Stimulated activated CD4-positive, alpha-beta T cell treated with anti-CD3 and anti-CD28 coated beads, Interleukin-2, amount 100 ng/mL, for 48 hours (primary cell): ENCODE results near the gene ST6GALNAC4.

Experiments
- DNase-seq, 2 donors: peaks; one replicate each; pipeline ENCODE4 v3.0.0-alpha.2; 2020

The ST6GALNAC4 gene

GRCh38 chr9:127916720-127917581 lies at the start of gene ST6GALNAC4:
ST6GALNAC4 (minus strand) TSS chr9:127917041; CDS start chr9:127916419, 622 bp downstream.
- peak; percentile 97 to 98 for DNase-seq

- no peak for DNase-seq
Observed at GRCh38 chr9:127965953-127966352, 49.1 kb upstream of the ST6GALNAC4 start.

- DNase-seq, result no peak
Observed at GRCh38 chr9:127963359-127964064, 46.7 kb upstream of the ST6GALNAC4 start.

- no peak for DNase-seq
Observed at GRCh38 chr9:127963041-127963358, 46.2 kb upstream of the ST6GALNAC4 start.

GRCh38 chr9:127962278-127962677 lies 45.4 kb upstream of the ST6GALNAC4 start:
- DNase-seq, result no peak

- no peak for DNase-seq
Observed at GRCh38 chr9:127961613-127962155, 44.8 kb upstream of the ST6GALNAC4 start.

GRCh38 chr9:127961155-127961490 lies 44.3 kb upstream of the ST6GALNAC4 start:
- DNase-seq, result no peak

- DNase-seq, result no peak
Observed at GRCh38 chr9:127960410-127961154, 43.7 kb upstream of the ST6GALNAC4 start.

GRCh38 chr9:127959841-127960409 lies 43.1 kb upstream of the ST6GALNAC4 start:
- DNase-seq, result no peak

GRCh38 chr9:127959398-127959797 lies 42.6 kb upstream of the ST6GALNAC4 start:
- DNase-seq, result no peak

- DNase-seq, result no peak
Observed at GRCh38 chr9:127958728-127959127, 41.9 kb upstream of the ST6GALNAC4 start.

- DNase-seq, result peak; percentile 72
Observed at GRCh38 chr9:127955294-127956015, 38.6 kb upstream of the ST6GALNAC4 start.

- DNase-seq, result no peak
Observed at GRCh38 chr9:127954831-127955293, 38.0 kb upstream of the ST6GALNAC4 start.

- DNase-seq, result no peak
Observed at GRCh38 chr9:127953768-127954505, 37.1 kb upstream of the ST6GALNAC4 start.

GRCh38 chr9:127953154-127953553 lies 36.3 kb upstream of the ST6GALNAC4 start:
- DNase-seq, result no peak

- no peak for DNase-seq
Observed at GRCh38 chr9:127950513-127951289, 33.9 kb upstream of the ST6GALNAC4 start.

- no peak for DNase-seq
Observed at GRCh38 chr9:127949827-127950512, 33.1 kb upstream of the ST6GALNAC4 start.

GRCh38 chr9:127947841-127948710 lies 31.2 kb upstream of the ST6GALNAC4 start:
- DNase-seq, result no peak

- DNase-seq, result no peak
Observed at GRCh38 chr9:127946728-127947127, 29.9 kb upstream of the ST6GALNAC4 start.
